Peyer's patch (tissue), 4 donors: Measurements from ENCODE around the gene WIPF1.

Source experiments
- POLR2A ChIP-seq, 2 donors: fragments of 450-650 bp; IDR thresholded peaks; one replicate each; pipeline ENCODE4 v1.5.1; 2017; ENCODE audit warnings: antibody characterized with exemption in 2 of 2, mild to moderate bottlenecking in 2 of 2, moderate library complexity in 2 of 2
- TF ChIP-seq, protein P1 (sequence below), 6 experiments: fragments of 450-650 bp in 4 of 6; fragments of 200-600 bp in 2 of 6; sonication (generic) in 1 of 6; IDR thresholded peaks; one replicate each; pipeline ENCODE4 v1.5.1; 2017 to 2019; ENCODE audit warnings: antibody characterized with exemption in 6 of 6, mild to moderate bottlenecking in 3 of 6, moderate library complexity in 1 of 6

DNA sequence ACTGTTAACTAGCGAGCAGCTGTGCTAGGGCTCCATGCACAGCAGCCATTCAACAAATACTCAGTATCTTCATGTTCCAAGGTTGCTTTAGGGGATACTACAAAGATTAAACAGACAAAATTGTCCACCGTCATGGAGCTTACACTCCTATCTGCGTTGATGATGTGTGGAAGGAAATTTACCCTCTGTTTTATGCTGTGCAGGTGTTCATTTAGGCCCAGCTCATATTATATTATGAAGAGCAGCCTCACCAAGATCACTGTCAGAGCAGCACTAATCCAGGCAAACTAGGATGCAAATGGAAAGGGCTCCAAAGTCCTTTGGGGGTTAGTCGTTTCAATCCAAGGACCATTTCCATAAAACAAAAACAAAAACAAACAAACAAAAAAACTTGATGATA is 13.4 kb upstream of the WIPF1 start:
- TF ChIP-seq POLR2A (IDR thresholded peaks at IDR 0.05) = no peak
- TF ChIP-seq, protein P1, sequence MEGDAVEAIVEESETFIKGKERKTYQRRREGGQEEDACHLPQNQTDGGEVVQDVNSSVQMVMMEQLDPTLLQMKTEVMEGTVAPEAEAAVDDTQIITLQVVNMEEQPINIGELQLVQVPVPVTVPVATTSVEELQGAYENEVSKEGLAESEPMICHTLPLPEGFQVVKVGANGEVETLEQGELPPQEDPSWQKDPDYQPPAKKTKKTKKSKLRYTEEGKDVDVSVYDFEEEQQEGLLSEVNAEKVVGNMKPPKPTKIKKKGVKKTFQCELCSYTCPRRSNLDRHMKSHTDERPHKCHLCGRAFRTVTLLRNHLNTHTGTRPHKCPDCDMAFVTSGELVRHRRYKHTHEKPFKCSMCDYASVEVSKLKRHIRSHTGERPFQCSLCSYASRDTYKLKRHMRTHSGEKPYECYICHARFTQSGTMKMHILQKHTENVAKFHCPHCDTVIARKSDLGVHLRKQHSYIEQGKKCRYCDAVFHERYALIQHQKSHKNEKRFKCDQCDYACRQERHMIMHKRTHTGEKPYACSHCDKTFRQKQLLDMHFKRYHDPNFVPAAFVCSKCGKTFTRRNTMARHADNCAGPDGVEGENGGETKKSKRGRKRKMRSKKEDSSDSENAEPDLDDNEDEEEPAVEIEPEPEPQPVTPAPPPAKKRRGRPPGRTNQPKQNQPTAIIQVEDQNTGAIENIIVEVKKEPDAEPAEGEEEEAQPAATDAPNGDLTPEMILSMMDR (IDR thresholded peaks at IDR 0.05) = no peak
